Smooth muscle cell (in vitro differentiated cells): ENCODE data around the gene DEPDC7. TPM values are rescaled to one million over a fixed set of nuclear protein-coding genes. Genes with fewer than 3 reads are reported as not detected.
A peak's percentile ranks its signal among the peaks of the same experiment; 100 is the strongest.

Experiments used
- DNase-seq: peaks from one replicate; lab custom pipeline; 2025; ENCODE audit not compliant: unreplicated experiment; lab: John Stamatoyannopoulos, UW
- H2AFZ ChIP-seq: fragments of 200-600 bp; sonication (generic); 2 replicates; pipeline ENCODE4 v1.6.0; 2016; ENCODE audit warnings: antibody characterized with exemption, low read depth, mild to moderate bottlenecking
- H3F3A ChIP-seq: fragments of 200-600 bp; sonication (generic); 2 replicates; pipeline ENCODE4 v1.6.0; 2017; ENCODE audit warnings: antibody characterized with exemption, low read depth
- H3K27ac ChIP-seq: fragments of 200-600 bp; sonication (generic); 2 replicates; pipeline ENCODE4 v1.5.1; 2016; ENCODE audit warnings: low read depth, mild to moderate bottlenecking
- H3K27me3 ChIP-seq: fragments of 200-600 bp; sonication (generic); 2 replicates; pipeline ENCODE4 v1.6.1; 2016; ENCODE audit warnings: low read depth, mild to moderate bottlenecking
- H3K36me3 ChIP-seq: fragments of 200-600 bp; sonication (generic); 2 replicates; pipeline ENCODE4 v1.5.1; 2016; ENCODE audit warnings: low read depth
- H3K4me1 ChIP-seq: fragments of 200-600 bp; sonication (generic); 2 replicates; pipeline ENCODE4 v1.5.1; 2016; ENCODE audit warnings: low read depth
- H3K4me2 ChIP-seq: fragments of 200-600 bp; sonication (generic); 2 replicates; pipeline ENCODE4 v1.6.0; 2016; ENCODE audit warnings: mild to moderate bottlenecking
- H3K4me3 ChIP-seq: fragments of 200-600 bp; sonication (generic); 2 replicates; pipeline ENCODE4 v1.5.1; 2016; ENCODE audit warnings: mild to moderate bottlenecking
- H3K79me2 ChIP-seq: fragments of 200-600 bp; sonication (generic); 2 replicates; pipeline ENCODE4 v1.6.0; 2016; ENCODE audit warnings: low read depth, mild to moderate bottlenecking
- H3K9ac ChIP-seq: fragments of 200-600 bp; sonication (generic); 2 replicates; pipeline ENCODE4 v1.6.0; 2016; ENCODE audit warnings: low read depth
- H3K9me3 ChIP-seq: fragments of 200-600 bp; sonication (generic); replicated peaks from 2 replicates; pipeline ENCODE4 v1.5.1; 2016; ENCODE audit warnings: low read depth
- H4K20me1 ChIP-seq: fragments of 200-600 bp; sonication (generic); 2 replicates; pipeline ENCODE4 v1.6.0; 2016; ENCODE audit warnings: low read depth
- WGBS: methylation state at CpG from one replicate; pipeline ENCODE4 v1.1.7; 2016; ENCODE audit warnings: low lambda C conversion rate; 5-methylcytosine and 5-hydroxymethylcytosine counted together
- polyA plus RNA-seq: library from polyadenylated mRNA; unstranded; fragments of >200 nt; fragmentation: Nextera tagmentation; extraction: Ambion mirVana; gene quantifications from 2 replicates; pipeline ENCODE4 v1.2.1, GENCODE V29; 2016
- total RNA-seq: library from RNA; depleted of rRNA; stranded (reverse); fragments of >200 nt; gene quantifications from 2 replicates; pipeline ENCODE4 v1.2.3, GENCODE V29; 2014
- TF ChIP-seq, protein P1 (sequence below): fragments of 200-600 bp; sonication (generic); IDR thresholded peaks from 2 replicates; pipeline ENCODE4 v1.5.1; 2017; ENCODE audit warnings: borderline replicate concordance, mild to moderate bottlenecking, antibody characterized with exemption; ENCODE audit not compliant: insufficient read depth, poor library complexity, severe bottlenecking

DEPDC7 gene
- total and polyA plus RNA-seq, 2 experiments from 2014 or later: 8.1 to 22.8 TPM

DNA sequence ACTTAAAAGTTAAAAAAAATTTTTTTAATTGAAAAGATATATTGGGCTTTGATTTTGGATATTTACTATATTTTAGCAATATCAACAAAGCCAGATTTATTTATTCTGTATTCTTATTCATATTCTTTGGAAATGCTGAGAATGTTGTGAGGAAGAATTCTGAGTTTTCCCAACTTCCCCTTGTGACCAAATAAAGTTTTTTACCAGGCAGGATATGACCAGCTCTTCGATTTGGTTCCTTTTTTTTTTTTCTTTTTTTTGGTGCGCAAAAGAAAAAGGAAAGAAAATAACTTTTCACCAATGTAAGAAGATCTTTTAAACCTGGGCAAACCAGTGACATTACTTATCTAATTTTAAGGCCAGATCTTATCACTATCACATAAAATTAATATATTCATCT lies 36.6 kb downstream of the DEPDC7 start:
- no peak overlapping the region for H3K27ac ChIP-seq
- no peaks in the 10 kb centered on the region for H3K36me3 ChIP-seq
- H3K79me2 ChIP-seq: no peaks in the 10 kb centered on the region
- no peak overlapping the region for H2AFZ ChIP-seq
- no peaks in the 10 kb centered on the region for H3K9me3 ChIP-seq
- TF ChIP-seq, protein P1, sequence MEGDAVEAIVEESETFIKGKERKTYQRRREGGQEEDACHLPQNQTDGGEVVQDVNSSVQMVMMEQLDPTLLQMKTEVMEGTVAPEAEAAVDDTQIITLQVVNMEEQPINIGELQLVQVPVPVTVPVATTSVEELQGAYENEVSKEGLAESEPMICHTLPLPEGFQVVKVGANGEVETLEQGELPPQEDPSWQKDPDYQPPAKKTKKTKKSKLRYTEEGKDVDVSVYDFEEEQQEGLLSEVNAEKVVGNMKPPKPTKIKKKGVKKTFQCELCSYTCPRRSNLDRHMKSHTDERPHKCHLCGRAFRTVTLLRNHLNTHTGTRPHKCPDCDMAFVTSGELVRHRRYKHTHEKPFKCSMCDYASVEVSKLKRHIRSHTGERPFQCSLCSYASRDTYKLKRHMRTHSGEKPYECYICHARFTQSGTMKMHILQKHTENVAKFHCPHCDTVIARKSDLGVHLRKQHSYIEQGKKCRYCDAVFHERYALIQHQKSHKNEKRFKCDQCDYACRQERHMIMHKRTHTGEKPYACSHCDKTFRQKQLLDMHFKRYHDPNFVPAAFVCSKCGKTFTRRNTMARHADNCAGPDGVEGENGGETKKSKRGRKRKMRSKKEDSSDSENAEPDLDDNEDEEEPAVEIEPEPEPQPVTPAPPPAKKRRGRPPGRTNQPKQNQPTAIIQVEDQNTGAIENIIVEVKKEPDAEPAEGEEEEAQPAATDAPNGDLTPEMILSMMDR: no peak
- no peaks in the 10 kb centered on the region for H3F3A ChIP-seq
- no peaks in the 10 kb centered on the region for H3K4me1 ChIP-seq
- no peak for DNase-seq
- H3K9ac ChIP-seq: no peak overlapping the region
- H3K4me3 ChIP-seq: no peak overlapping the region
- no peak overlapping the region for H3K4me2 ChIP-seq
- H3K27me3 ChIP-seq: no peaks in the 10 kb centered on the region
- WGBS: 98% methylated on average over 2 of the region's 2 CpGs
- H4K20me1 ChIP-seq: no peaks in the 10 kb centered on the region

DNA sequence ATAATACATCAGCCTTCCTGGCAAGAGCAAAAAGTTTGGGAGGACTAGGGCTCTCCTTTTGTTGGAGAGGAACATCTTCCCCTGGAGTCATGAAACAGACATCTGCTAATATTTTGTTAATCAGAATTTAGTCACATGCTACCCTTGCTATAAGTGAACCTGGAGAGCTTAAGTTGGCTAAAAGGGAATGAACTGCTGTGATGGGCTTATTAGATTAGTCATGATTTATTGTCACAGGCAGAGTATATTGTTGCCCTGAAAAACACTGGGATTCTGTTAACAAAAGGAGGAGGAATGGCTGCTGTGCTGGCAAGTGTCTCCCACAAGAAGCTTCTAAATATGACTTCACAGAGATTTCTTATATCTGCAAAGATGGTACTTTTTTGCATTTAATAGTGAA lies 39.7 kb downstream of the DEPDC7 start:
- Histone ChIP-seq H3K4me2 (no peak overlapping the region), H3K9ac (no peak overlapping the region), H4K20me1 (no peaks in the 10 kb centered on the region), H3K9me3 (no peaks in the 10 kb centered on the region), H3K36me3 (no peaks in the 10 kb centered on the region), H3K4me1 (no peaks in the 10 kb centered on the region), H2AFZ (no peak overlapping the region), H3K27me3 (no peaks in the 10 kb centered on the region), H3K4me3 (no peak overlapping the region), H3K27ac (no peak overlapping the region), H3F3A (peaks cover 5% of the 10 kb centered on the region), H3K79me2 (no peaks in the 10 kb centered on the region)
- no peak for DNase-seq
- TF ChIP-seq, protein P1: no peak

- Histone ChIP-seq H3K9me3 (no peaks in the 10 kb centered on the region), H3K4me3 (no peak overlapping the region), H3K36me3 (no peaks in the 10 kb centered on the region), H3K27me3 (no peaks in the 10 kb centered on the region), H2AFZ (no peak overlapping the region), H3K4me1 (no peaks in the 10 kb centered on the region), H3K9ac (no peak overlapping the region), H3K79me2 (no peaks in the 10 kb centered on the region), H3K27ac (peak overlapping the region; percentile 37), H4K20me1 (no peaks in the 10 kb centered on the region), H3F3A (peaks cover 14% of the 10 kb centered on the region), H3K4me2 (no peak overlapping the region)
- 88% methylated on average over 1 of the region's 1 CpG for WGBS
- TF ChIP-seq, protein P1: no peak
- DNase-seq: no peak
Measured at GRCh38 chr11:33057284-33057683, 41.6 kb downstream of the DEPDC7 start.

DNA sequence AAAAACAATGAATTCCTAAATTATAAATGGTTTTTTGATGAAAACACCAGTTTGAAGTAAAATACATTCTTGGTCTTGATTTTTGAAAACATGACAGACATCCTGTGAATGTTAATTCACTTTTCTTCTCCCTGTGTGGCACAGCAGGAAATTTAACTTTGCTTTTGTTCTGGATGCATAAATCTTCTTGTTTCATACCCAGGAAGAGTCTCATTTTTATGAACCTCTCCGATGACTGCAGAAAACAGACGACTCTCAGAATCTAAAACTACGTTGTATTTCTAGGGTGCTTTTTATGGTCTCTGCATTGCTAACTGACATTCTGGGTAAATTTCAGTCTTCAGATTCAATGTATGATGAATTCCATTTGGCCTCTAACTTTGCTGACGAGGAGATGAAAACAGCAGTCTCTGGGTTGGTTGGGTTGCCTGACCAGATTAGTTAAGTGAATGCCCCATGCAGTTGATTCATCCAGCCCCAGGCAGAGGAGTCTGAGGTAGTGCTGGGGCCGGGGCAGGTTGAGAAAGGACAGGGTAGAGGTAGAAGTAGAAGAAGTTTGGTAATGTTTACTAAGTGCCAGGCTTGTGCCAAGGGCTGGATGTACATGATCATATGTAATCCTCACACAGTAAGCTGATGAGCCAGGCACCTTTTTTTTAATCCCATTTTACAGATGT lies 43.8 kb downstream of the DEPDC7 start:
- H3K27me3 ChIP-seq: no peaks in the 10 kb centered on the region
- WGBS: 72% methylated on average over 5 of the region's 5 CpGs
- TF ChIP-seq, protein P1: no peak
- no peaks in the 10 kb centered on the region for H4K20me1 ChIP-seq
- no peak overlapping the region for H3K4me3 ChIP-seq
- peaks cover 17% of the 10 kb centered on the region for H3F3A ChIP-seq
- H3K4me2 ChIP-seq: no peak overlapping the region
- no peak overlapping the region for H2AFZ ChIP-seq
- H3K36me3 ChIP-seq: no peaks in the 10 kb centered on the region
- H3K9me3 ChIP-seq: no peaks in the 10 kb centered on the region
- no peak overlapping the region for H3K9ac ChIP-seq
- H3K4me1 ChIP-seq: no peaks in the 10 kb centered on the region
- DNase-seq: no peak
- no peaks in the 10 kb centered on the region for H3K79me2 ChIP-seq
- H3K27ac ChIP-seq: peak overlapping the region; percentile 99
